ENCODE results near the gene DCX.

The DCX gene

GRCh38 chrX:111302284-111302683 is 109.7 kb downstream of the DCX start:
- no peak for DNase-seq

GRCh38 chrX:111288841-111289240 is 123.2 kb downstream of the DCX start:
- DNase-seq: no peak

- DNase-seq: no peak
Measured at GRCh38 chrX:111284631-111285293, 127.2 kb downstream of the DCX start.

- DNase-seq: no peak
Measured at GRCh38 chrX:111283446-111283845, 128.5 kb downstream of the DCX start.

GRCh38 chrX:111282991-111283390 is 129.0 kb downstream of the DCX start:
- no peak for DNase-seq

- no peak for DNase-seq
Measured at GRCh38 chrX:111282139-111282538, 129.9 kb downstream of the DCX start.

- no peak for DNase-seq
Measured at GRCh38 chrX:111270339-111270738, 141.7 kb downstream of the DCX start, which contains the start of gene CAPN6. CAPN6 (minus strand) TSS chrX:111270483; CDS start chrX:111263936, 6,547 bp downstream.

GRCh38 chrX:111268506-111268905 is 143.5 kb downstream of the DCX start:
- no peak for DNase-seq

GRCh38 chrX:111265486-111265885 is 146.5 kb downstream of the DCX start:
- DNase-seq: no peak

GRCh38 chrX:111264385-111264784 is 147.6 kb downstream of the DCX start:
- no peak for DNase-seq

- DNase-seq: no peak
Measured at GRCh38 chrX:111262086-111262485, 149.9 kb downstream of the DCX start.

- DNase-seq: no peak
Measured at GRCh38 chrX:111260451-111260850, 151.5 kb downstream of the DCX start.

- no peak for DNase-seq
Measured at GRCh38 chrX:111259559-111259958, 152.4 kb downstream of the DCX start.

- DNase-seq: no peak
Measured at GRCh38 chrX:111257733-111258132, 154.3 kb downstream of the DCX start.

GRCh38 chrX:111254896-111255693 is 156.9 kb downstream of the DCX start:
- no peak for DNase-seq

- no peak for DNase-seq
Measured at GRCh38 chrX:111244235-111244750, 167.7 kb downstream of the DCX start.
